ENCODE data around the gene HSPBAP1. TPM values are rescaled to one million over a fixed set of nuclear protein-coding genes. Genes with fewer than 3 reads are reported as not detected.

The HSPBAP1 gene
- total RNA-seq, 6 experiments from 2014 or later = 2.4 to 4.0 (median 3.3) TPM

DNA sequence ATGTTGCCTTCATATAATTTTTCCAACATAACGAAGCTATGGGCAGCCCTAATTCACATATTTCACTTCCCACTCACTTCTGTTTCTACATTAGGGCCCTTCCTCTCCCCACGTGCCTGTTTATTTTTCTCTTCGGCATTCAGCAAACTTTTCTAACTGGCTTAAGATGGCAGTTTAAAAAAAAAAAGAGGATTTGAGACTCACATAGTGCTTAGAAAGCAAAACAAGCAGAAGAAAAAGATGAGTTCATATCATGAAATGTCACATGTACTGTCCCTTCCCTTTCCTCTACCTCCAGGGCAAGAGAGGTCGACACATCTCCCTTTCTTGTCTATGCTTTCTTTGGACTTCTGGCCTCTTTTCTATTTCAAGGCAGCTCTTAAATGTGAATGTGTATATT, 31.8 kb upstream of the HSPBAP1 start:
- no peaks in the 10 kb centered on the region for H3K36me3 ChIP-seq
- H3K4me3 ChIP-seq = no peak overlapping the region
- no peaks in the 10 kb centered on the region for H3K4me1 ChIP-seq
- H3K9me3 ChIP-seq = no peaks in the 10 kb centered on the region
- WGBS (ENCODE audit: insufficient coverage, low coverage, low lambda C conversion rate, missing lambda C conversion rate) = 53% methylated on average over 4 of the region's 4 CpGs
- peak; percentile 32 to 64 (median 51) for ATAC-seq
- no peaks in the 10 kb centered on the region for H3K27me3 ChIP-seq
- H3K27ac ChIP-seq = no peak overlapping the region
- intact Hi-C loops (cut with DNase I) = no loop called here
- no peak for TF ChIP-seq POLR2A (IDR thresholded peaks at IDR 0.05)
- TF ChIP-seq, protein P1, sequence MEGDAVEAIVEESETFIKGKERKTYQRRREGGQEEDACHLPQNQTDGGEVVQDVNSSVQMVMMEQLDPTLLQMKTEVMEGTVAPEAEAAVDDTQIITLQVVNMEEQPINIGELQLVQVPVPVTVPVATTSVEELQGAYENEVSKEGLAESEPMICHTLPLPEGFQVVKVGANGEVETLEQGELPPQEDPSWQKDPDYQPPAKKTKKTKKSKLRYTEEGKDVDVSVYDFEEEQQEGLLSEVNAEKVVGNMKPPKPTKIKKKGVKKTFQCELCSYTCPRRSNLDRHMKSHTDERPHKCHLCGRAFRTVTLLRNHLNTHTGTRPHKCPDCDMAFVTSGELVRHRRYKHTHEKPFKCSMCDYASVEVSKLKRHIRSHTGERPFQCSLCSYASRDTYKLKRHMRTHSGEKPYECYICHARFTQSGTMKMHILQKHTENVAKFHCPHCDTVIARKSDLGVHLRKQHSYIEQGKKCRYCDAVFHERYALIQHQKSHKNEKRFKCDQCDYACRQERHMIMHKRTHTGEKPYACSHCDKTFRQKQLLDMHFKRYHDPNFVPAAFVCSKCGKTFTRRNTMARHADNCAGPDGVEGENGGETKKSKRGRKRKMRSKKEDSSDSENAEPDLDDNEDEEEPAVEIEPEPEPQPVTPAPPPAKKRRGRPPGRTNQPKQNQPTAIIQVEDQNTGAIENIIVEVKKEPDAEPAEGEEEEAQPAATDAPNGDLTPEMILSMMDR (IDR thresholded peaks at IDR 0.05) = no peak
- no peak for DNase-seq

DNA sequence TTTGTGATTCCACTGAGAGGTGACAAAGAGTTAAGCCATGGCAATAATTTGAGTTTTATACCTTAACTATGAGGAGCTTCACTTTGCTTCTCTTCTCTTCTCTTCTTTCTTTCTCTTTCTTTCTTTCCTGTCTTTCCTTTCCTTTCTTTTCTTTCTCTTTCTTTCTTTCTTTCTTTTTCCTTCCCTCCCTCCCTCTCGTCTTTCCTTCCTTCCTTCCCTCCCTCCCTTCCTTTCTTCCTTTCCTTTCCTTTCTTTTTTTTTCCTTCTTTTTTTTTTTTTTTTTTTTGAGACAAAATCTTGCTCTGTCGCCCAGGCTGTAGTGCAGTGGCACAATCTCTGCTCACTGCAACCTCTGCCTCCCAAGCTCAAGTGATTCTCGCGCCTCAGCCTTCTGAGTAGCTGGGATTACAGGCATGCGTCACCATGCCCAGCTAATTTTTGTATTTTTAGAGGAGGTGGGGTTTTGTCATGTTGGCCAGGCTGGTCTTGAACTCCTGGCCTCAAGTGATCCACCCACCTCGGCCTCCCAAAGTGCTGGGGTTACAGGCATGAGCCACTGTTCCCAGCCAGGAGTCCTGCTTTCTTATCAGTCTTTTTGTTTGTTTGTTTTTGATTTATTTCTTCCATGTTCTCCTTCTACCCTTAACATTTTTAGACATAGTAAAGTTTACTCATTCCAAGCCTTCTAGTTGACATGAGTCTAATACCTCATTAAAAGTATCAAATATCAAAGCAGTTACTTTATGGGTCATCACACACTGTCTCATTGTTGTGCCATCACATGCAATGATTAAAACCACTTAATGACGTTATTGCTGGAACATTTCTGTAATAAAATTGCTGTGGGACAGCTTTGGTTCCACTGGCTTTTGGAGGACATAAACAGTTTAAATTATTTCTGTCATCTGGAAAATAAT, 31.1 kb upstream of the HSPBAP1 start:
- H3K27ac ChIP-seq = peak overlapping the region in 1 of 3 donors; percentile 10
- H3K36me3 ChIP-seq = no peaks in the 10 kb centered on the region
- TF ChIP-seq, protein P1 (IDR thresholded peaks at IDR 0.05) = no peak
- TF ChIP-seq POLR2A (IDR thresholded peaks at IDR 0.05) = no peak
- no peak for ATAC-seq
- H3K9me3 ChIP-seq = no peaks in the 10 kb centered on the region
- H3K27me3 ChIP-seq = no peaks in the 10 kb centered on the region
- 84% methylated on average over 5 of the region's 7 CpGs for WGBS (ENCODE audit: insufficient coverage, low coverage, low lambda C conversion rate, missing lambda C conversion rate)
- no peak for DNase-seq
- intact Hi-C loops (cut with DNase I) = no loop called here
- no peaks in the 10 kb centered on the region for H3K4me1 ChIP-seq
- no peak overlapping the region for H3K4me3 ChIP-seq

DNA sequence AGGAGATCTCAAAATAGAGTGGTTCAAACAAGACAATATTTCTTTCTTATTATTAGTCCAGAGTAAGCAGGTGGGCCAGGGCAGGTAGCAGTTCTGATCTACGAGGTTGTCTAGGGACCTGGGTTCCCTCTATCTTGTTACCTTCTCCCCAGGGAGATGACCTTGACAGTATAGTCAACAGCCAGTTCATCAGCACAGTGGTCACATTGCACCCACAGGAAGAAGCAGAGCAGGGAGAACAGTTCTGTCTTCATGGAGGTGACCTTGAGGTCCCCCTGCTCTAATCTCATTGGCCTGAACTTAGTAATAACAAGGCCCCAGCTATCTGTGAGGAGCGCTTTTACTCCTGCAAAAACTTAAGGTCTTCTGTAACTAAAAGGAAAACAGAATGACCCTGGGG, 23.0 kb upstream of the HSPBAP1 start:
- WGBS (ENCODE audit: insufficient coverage, low coverage, low lambda C conversion rate, missing lambda C conversion rate) = 80% methylated on average over 1 of the region's 2 CpGs
- TF ChIP-seq, protein P1 (IDR thresholded peaks at IDR 0.05) = no peak
- TF ChIP-seq POLR2A (IDR thresholded peaks at IDR 0.05) = no peak
- intact Hi-C loops (cut with DNase I) = no loop called here
- DNase-seq (no peak), ATAC-seq (no peak)
- Histone ChIP-seq H3K4me3 (no peak overlapping the region), H3K9me3 (no peaks in the 10 kb centered on the region), H3K4me1 (no peaks in the 10 kb centered on the region), H3K27me3 (no peaks in the 10 kb centered on the region), H3K36me3 (no peaks in the 10 kb centered on the region), H3K27ac (no peak overlapping the region)

DNA sequence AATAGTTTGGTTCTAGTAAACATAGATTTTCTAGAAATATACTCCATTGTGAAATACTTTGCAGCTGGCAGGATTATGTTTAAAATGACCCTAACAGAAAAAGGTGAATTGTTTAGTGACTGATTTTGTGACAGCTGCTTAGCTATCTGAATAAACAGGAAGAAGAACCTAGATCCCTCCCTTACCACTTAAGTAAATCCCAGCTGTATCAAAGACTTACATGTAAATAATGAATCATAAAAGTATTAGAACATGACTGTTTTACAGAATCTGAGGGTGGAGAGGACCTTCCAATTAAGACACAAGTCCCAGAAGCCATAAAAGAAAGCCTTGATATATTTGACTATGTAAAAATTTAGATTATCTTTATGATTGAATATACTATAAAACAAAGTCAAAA, 17.1 kb upstream of the HSPBAP1 start:
- H3K9me3 ChIP-seq = no peaks in the 10 kb centered on the region
- no peak overlapping the region for H3K27ac ChIP-seq
- no peak for TF ChIP-seq POLR2A (IDR thresholded peaks at IDR 0.05)
- TF ChIP-seq, protein P1 (IDR thresholded peaks at IDR 0.05) = no peak
- H3K4me3 ChIP-seq = no peak overlapping the region
- no peaks in the 10 kb centered on the region for H3K27me3 ChIP-seq
- DNase-seq (no peak), ATAC-seq (no peak)
- H3K4me1 ChIP-seq = no peaks in the 10 kb centered on the region
- intact Hi-C loops (cut with DNase I) = no loop called here
- H3K36me3 ChIP-seq = no peaks in the 10 kb centered on the region
